Non-pigmented ciliary epithelial cell (primary cell): ENCODE measurements around the gene SLC6A2.

ENCODE experiments used
- DNase-seq: peaks from one replicate; pipeline ENCODE4 v3.0.0-alpha.2; 2010; ENCODE audit warnings: low read depth

Gene SLC6A2

DNA sequence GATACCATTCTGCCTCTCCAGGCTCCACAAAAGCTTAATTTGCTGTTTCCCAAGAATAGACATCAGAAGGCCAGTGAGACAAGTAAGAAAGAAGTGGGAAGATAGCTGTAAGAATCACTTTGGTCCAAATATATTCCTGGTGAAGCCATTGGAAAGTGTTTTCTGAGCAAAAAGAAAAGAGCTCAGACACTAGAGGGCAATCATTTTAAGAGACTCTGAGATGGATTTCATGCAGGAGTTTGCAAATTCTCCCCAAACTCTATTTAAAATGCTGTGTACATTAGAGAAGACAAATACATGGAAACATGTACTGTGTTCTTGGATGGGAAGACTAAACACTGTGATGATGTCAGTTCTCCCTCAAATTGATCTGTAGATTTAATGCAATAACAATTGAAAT is 8.0 kb upstream of the SLC6A2 start:
- DNase-seq, result no peak

DNA sequence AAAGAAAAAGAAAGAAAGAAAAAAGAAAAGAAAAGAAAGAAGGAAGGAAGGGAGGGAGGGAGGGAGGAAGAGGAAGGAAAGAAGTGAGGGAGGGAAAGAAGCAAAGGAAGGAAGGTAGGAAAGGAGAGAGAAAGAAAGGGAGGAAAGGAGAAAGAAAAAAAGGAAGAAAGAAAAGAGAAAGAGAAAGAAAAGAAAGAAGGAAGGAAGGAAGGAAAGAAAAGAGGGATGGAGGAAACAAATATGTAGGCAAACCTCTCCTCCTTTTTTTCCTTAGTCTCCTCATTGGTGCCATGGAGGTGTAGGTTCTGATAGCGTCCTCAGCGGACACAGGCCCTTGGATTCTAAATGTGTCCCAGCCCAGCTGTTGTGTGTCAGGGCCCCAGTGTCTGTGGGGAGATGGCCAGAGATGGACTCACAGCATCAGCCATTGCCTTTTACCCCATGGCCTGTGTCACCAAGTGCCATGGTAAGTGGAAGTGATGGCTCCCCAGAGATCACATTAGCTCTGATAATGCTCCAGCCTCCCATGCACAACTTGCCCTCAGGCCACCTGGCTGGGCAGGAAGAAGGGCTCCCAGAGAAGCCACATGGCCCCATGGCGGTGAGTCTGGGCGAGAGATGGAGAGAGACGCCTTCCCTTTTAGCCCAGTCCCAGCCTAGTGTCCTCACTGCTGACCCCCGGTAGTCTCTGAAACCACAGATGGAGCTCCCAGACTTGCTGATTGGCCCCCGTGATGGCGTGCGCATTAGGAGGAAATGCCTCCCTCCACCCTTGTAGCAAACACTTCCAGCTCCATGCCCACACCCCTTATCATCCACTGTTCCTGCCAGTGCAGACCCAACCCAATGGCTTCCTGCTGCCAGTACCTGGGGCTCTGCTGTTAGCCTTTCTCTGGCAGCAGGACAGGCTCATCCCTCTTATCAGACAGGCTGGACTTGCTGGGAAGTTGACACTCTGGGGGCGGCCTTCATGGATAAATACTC is 3.7 kb upstream of the SLC6A2 start:
- DNase-seq, result no peak

DNA sequence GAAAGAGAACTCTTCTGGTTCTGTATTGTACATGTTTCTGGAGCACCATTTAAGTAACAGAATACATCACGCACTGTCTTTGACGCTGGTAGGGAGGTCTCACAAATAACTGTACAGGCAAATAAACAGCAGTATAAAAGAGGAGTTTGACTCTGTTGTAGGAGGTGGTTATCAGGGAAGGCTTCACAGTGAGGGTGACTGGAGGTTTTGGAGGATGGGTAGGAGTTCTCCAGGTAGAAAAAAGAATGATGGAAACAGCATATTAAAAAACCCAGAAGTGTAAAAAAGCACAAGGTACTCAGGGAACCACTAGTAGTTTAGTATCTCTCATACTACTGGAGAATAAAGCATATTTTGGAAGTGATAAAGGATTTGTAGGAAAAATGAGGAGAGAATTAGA is 2.7 kb upstream of the SLC6A2 start:
- no peak for DNase-seq

DNA sequence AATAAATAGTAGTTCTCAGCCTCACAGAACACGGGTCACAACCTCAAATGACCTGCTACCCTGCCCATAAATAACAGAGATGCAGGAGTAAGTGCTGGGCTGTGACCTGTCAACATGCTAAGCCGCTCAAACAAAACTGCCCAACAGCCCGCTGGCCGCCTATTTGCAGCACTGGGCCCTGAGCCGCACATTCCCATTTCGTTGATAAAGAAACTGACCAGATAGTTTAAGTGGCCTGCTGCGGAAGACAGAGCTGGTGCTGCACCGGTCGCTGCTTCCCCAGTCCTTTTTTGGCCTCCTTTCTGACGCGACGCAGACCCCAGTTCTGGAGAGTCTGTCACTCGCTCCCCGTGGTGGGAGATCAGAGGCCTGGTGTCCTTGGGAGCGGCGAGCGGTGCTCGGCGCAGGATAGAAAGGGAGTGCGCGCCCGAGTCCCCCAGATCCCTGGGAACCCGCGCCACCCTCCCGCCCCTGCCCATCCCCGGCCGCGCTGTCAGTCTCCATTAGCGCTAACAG is 349 bp upstream of the SLC6A2 start:
- DNase-seq, result no peak

DNA sequence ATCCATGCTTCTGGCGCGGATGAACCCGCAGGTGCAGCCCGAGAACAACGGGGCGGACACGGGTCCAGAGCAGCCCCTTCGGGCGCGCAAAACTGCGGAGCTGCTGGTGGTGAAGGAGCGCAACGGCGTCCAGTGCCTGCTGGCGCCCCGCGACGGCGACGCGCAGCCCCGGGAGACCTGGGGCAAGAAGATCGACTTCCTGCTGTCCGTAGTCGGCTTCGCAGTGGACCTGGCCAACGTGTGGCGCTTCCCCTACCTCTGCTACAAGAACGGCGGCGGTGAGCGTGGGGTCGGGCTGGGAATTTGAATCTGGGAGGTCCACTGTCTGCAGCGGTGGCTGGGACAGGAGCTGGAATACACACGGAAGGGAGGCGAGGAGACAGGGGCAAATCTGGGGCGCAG is 904 bp downstream of the SLC6A2 start:
- DNase-seq, result no peak

DNA sequence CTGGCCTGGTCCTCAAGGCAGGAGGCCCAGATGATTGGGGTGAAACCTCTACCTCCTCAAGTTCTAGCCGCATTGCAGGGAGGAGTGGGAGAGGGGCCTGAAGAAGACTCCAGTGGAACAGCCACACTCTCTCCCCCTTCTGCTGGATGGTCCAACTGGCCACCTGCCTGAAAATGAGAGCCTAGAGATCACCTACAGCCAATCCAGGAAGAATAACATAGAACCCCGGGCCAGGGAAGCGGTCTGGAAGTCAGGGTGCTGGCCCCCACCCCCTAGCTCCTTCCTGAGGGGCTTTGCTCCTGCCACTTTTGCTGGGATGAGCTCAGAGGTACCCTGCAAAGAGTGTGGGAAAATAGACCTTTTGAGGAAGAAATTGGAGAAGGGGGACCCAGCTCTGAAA is 1.8 kb downstream of the SLC6A2 start:
- no peak for DNase-seq

DNA sequence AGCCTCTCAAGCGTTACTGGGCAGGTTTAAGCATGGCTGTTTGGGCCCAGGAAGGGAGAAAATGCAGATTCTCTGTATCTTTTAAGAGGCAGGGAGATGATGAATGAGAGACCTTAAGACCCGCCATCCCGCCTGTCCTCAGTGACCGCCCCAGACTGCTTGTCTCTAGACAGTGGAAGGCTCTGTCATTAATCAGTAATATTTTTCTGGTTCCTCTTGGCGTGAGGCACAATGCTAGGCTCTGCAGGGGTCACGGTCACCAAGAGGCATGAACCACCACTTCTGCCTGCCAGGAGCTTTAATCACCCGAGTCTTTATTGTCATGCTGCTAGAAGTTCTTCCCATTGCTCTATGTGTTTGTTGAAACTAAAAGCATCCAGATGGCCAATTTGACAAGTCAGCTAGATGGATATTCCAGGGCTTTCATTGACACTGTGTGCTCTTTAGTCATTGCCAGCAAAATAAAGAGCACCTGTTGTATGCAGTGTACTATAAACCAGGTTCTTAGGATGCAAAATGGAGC is 3.2 kb downstream of the SLC6A2 start:
- DNase-seq, result no peak

DNA sequence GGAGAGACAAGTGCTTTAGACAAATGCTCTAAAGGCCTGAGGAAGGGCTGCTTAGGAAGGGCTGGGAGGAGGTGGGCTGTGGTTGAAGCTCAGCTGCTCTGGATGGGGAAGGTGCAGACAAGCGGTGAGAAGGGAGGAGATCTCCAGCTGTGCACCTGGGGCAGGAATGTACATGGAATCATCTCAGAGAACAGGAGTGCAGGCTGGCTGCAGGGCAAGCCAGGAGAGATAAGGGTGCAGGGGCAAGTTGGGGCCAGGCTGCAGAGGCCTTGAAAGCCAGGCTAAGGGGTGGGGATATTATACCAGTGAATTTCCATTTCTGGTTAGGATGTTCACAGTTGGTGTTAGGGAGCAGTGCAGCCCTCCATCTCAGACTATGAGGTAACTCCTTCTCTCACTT is 4.2 kb downstream of the SLC6A2 start:
- DNase-seq, result no peak

DNA sequence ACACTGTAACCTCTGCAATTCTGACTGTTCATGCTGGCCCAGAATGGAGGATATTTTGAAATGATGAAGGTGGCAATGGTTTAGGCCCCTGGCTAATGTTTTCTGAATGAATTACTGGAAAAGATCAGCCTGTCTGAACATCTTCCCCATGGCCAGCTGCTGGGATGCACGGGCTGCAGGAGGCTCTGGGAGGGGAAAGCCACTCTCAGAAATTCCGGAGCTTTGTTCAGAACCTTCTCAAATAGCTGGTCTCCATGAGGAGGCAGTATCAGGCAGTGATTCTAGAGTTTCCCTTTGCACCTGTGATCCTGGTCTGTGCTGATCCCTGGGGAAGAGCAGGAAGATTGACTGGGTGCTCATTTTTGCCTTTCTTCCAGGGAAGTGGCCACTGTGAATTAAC is 5.0 kb downstream of the SLC6A2 start:
- no peak for DNase-seq

DNA sequence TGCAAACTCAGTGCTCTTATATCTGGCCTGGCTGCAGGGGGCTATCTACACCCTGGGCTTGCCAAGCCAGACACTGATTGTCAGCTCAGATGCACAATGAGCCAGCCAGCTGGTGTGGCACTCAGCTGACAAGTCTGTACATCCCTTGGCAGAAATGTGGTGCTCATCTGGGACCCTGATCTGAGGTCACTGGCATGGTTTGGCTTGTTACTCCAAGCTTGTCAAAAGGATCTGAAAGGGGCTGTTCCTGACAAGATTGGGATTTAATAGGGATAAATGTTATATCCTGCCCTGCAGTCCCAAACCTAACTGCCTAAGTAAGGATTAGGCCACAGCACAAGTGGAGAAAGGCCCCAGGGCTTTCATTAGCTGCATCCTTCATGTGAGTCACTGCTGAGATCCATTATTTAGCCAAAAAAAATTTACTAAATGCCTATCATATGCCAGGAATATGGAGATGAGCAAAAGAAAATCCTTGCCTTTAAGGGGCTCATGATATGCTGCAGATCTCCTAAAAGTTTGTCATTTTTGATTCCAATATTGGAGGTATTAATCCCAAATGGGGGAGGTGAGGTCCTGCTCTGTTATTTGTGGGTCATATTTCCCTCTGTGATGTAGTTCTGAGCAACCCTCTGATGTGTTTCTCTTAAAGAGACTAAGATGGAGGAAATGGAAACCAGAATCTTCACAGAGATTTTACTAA is 6.3 kb downstream of the SLC6A2 start:
- DNase-seq, result no peak

DNA sequence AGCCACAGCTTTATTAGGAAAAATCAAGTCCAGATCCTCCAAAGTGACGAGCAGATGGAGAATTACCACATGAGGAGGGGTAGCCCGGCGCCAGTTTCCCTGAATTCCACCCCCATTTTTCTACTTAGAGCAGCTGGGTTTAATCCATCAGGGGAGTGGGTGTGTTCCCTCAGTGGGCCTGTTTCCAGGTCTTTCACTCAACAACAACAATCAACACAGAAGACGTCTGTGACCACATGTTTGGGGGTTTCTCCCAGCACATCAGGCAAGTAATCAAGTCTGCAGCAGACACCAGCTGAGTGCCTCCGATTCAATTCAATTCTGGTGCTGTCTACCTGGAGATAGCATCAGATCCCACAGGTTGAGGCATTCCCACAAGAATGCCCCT is 6.8 kb downstream of the SLC6A2 start:
- no peak for DNase-seq

DNA sequence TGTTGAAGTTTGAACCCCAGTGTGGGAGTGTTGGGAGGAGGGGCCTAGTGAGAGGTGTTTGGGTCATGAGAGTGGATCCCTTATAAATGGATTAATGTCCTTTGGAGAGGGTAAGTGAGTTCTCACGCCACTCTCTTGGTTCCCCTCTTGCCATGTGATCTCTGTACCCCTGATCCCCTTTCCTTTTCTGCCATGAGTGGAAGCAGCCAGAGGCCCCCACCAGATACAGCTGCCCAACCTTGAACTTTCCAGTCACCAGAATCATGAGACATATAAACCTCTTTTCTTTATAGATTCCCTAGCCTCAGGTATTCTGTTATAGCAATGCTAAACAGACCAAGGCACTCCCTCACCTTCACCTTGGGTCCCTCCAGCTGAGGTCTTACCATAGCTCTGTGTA is 7.4 kb downstream of the SLC6A2 start:
- no peak for DNase-seq

DNA sequence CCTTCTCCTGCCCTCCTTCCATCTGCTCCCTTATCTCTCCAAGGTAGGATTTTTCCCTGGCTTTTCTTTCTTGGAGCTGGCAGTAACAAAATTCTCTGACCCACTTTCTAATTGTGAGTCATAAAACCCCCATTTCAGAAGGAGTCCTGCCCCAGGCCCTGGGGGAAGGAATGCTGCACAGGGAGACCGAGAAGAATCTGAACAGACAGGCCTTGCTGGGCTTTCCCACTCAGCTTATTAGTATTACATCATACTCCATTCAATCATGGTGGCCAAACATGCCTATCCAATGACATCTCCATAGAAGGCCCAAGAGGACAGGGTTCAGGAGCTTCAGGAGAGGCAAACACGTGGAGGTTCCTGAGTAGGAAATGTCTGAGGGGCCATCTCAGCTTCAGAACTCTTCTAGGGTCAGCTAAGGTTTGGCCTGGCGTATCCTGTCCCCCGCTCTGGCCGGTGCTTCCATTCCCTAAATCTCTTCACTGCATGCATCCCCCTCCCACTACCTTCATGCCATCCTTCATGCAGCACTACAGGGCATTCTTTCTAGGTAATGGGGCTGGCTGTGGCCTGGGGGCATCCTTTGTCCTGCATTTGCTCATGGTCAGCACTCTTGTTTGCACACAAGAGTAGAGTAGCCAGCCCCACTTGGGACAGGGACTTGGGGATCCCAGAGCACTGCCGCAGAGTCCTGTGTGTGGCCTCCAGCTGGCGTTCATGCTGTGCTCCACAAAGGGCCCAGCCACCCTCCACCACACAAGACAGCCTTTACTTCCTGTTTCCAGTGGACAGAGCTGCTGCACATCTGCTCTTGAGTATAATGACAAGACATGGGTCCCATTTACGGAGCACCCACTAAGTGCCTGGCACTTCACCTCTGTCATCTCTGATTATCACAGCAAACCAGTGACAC is 8.2 kb downstream of the SLC6A2 start:
- DNase-seq, result no peak

DNA sequence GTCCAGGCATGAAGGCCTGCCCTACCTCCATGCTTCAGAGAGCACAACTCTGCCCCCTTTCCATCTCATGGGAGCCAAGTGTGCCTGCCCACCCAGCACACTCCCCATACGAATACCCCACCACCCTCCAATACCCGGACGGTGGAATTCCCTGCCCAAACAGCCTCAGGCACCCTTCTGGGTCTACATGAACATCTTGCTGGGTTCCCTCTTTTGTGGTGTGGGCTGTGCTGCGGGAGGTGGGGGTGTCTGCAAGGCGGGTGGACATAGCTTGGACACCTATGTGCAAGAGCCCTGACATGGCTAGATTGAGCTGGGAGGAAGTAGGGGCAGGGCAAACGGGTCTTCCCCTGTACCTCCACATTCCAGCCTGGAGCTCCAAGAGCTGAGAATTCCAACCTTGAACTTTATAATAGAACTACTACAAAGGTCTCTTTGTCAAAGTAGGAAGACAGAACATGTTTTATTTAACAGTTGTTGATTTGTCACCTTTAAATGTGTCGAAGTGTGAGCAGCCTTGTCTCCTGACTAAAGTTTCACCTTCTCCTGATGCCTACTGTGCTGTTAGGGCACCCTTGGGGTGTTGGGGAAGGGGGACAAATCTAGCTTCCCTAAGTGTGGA is 9.1 kb downstream of the SLC6A2 start:
- no peak for DNase-seq

DNA sequence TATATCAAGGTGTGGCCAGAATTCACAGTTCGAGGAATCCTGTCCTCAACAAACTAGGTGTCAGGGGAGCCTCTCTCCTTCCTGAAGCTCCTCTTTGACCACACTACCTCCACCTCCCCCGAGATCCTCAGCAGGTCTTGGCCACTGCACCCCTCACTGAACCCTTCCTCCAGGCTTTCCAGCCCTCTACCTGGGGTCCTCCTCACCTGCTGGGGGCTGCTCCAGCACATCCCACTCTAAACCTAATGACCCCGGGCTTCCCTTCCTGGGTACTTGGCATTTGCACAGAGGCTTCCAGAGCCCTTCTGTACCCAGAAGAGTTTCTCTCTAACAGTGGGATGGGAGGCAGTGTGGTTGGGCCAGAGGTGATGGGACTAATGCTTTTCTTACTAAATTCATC is 9.7 kb downstream of the SLC6A2 start:
- no peak for DNase-seq

DNA sequence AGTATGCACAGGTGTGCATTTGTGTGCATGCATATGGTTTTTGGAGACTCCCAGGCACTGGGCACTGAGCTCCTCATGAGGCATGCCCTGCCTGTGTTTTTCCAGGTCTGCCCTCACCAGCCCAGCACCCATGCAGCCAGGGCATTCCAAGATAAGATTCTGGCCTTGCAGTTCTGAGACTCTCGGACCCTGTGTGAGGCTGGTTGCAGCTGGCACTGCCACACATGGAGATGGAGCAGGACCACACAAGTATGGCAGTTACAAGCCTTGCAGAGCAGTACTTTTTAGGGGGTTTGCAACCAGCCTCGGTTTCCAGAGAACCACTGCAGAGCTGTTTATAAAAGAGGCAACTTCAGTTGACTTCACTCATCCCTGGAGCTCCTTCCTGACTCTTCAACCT is 10.2 kb downstream of the SLC6A2 start:
- DNase-seq, result no peak

DNA sequence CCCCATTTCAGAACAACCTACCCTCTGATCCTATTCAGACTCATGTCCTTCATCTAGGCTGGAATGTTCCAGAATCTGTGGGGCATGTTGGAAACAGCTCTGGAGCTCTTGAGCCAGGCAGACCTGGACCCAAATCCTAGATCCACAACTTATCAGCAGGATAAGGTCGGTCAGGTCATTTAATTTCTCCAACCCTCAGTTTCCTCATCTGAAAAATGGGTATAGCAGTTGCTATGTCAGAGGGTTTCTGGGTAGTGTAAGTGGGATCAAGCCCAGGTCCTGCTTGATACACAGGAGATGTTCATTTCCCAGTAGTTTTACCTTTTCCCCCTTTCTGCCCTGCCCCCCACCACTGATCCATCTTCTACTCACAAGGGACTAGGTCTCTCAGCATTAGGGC is 12.0 kb downstream of the SLC6A2 start:
- no peak for DNase-seq

DNA sequence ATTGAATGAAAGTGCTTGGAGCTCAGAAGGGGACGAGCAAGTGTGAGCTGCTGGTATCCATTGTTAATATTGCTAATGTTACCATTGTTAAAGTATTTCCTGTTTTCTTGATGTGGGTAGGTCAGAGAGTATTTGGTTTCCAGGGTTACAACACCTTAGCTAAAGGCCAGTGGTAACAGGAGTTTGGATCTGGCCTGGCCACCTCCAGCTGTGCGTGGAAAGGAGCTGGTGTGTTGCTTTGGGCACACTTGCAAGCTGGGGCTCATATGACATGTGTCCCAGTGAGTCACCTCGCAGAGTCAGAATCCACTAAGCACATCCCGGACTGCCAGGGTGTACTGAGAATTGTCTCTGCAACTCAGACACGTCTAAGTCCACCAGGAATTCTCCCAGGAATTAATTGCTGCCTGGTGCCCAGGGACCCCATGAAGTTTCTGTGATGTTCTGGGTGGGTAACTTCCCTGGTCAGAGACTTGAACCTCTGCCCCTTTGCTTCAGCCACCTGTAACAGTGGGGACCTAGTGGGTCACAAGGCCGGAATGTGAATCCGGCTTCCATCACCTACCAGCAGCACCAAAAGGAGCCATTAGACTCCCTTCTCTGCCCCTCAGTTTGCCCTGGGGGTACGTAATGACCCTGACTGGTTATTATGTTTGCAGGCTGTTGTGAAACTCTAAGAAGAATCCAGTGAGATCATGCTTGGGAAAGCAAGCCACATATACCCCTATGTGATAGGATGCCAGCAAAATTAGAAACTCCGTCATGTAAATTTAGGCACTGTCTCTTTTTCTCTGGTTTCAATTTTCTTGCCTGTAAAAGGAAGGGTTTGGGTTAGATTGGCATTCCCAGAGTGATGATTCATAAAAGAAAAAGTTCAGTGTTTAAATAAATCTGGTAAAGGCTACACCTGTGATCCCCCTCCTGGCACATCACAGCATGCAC is 12.8 kb downstream of the SLC6A2 start:
- DNase-seq, result no peak

DNA sequence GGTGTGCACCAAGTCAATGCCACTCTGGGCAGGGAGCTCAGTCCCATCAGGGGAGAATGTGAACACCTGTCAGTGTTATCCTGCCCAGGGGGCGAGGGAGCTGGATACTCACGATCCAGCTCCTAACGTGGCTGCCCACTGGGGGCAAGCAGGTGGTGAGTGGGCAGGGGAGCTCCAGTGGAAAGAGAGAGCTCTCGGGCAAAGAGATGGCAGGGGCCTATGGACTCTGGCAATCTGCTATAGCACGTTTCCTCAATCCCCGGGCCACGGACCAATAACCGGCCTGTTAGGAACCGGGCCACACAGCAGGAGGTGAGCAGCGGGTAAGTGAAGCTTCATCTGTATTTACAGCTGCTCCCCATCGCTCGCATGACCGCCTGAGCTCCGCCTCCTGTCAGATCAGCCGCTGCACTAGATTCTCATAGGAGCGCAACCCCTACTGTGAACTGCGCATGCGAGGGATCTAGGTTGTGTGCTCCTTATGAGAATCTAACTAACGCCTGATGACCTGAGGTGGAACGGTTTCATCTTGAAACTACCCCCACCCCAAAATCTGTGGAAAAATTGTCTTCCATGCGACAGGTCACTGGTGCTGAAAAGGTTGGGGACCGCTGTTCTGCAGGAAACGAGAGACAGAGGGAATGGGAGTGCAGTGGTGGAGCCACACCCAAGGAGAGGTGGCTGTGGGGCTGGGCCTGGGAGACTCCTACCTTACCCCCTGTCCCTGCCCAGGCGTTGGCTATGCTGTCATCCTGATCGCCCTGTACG is 15.6 kb downstream of the SLC6A2 start:
- no peak for DNase-seq

DNA sequence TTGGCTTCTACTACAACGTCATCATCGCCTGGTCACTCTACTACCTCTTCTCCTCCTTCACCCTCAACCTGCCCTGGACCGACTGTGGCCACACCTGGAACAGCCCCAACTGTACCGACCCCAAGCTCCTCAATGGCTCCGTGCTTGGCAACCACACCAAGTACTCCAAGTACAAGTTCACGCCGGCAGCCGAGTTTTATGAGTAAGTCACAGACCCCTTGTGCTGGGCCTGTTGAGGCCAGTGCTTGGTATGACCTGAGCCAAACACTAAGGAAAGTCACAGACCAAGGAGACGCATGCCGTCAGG is 16.1 kb downstream of the SLC6A2 start:
- no peak for DNase-seq
